Testis (tissue), 3 donors: ENCODE data around the gene UBE2O. TPM values are rescaled to one million over a fixed set of nuclear protein-coding genes. Genes with fewer than 3 reads are reported as not detected.

Experiments
- DNase-seq: peaks from one replicate; pipeline ENCODE4 v3.0.0-alpha.2; 2019
- H3K27ac ChIP-seq, 2 donors: fragments of 200-600 bp; sonication (generic); one replicate each; pipeline ENCODE4 v1.5.1; 2019
- H3K27me3 ChIP-seq: fragments of 200-600 bp; sonication (generic); one replicate; pipeline ENCODE4 v1.5.1; 2019
- H3K36me3 ChIP-seq: fragments of 200-600 bp; sonication (generic); one replicate; pipeline ENCODE4 v1.5.1; 2017; ENCODE audit warnings: low read depth; ENCODE audit errors: missing control alignments
- H3K4me1 ChIP-seq: fragments of 200-600 bp; sonication (generic); one replicate; pipeline ENCODE4 v1.5.1; 2019
- H3K4me3 ChIP-seq, 2 donors: fragments of 200-600 bp; sonication (generic); one replicate each; pipeline ENCODE4 v1.5.1; 2017 to 2019
- H3K9me3 ChIP-seq: fragments of 200-600 bp; sonication (generic); one replicate; pipeline ENCODE4 v1.5.1; 2017
- CTCF ChIP-seq, 3 experiments: fragments of 450-650 bp in 2 of 3; fragments of 200-600 bp in 1 of 3; sonication (generic) in 1 of 3; IDR thresholded peaks; one replicate each; pipeline ENCODE4 v1.5.1; 2016 to 2019; ENCODE audit warnings: antibody characterized with exemption in 3 of 3, mild to moderate bottlenecking in 2 of 3, moderate library complexity in 1 of 3
- POLR2A ChIP-seq: fragments of 450-650 bp; IDR thresholded peaks from one replicate; pipeline ENCODE4 v1.6.1; 2017; ENCODE audit warnings: antibody characterized with exemption, mild to moderate bottlenecking, moderate library complexity
- WGBS, 2 donors: methylation state at CpG; one replicate each; pipeline ENCODE4 v1.1.5; 2018; 5-methylcytosine and 5-hydroxymethylcytosine counted together
- intact Hi-C: fragments of 100-400 bp; cut with DNase I; formaldehyde crosslinking; loops from one replicate; pipeline ENCODE4 v1.15.1; 2023; ENCODE audit warnings: low total_unique reads
- polyA plus RNA-seq: library from polyadenylated mRNA; stranded (reverse); fragments of 350-450 nt; fragmentation: Illumina TruSeq; extraction: RNeasy Lipid Tissue Mini Kit (QIAGEN cat#74804); gene quantifications from one replicate; pipeline ENCODE4 v1.2.3, GENCODE V29; 2014; ENCODE audit warnings: low read depth, low replicate concordance; ENCODE audit not compliant: insufficient read depth
- total RNA-seq, 2 donors: library from RNA; depleted of rRNA; stranded (reverse); fragments of >200 nt; gene quantifications; one replicate each; pipeline ENCODE4 v1.2.3, GENCODE V29; 2016

The UBE2O gene
- total and polyA plus RNA-seq, 3 donors from 2014 or later = 40.6 to 58.0 (median 56.6) TPM

GRCh38 chr17:76376318-76377133 lies 76.4 kb downstream of the UBE2O start:
- WGBS, 2 donors = 55 to 67% methylated on average over 6 to 8 of the region's 8 CpGs
- TF ChIP-seq CTCF (IDR thresholded peaks at IDR 0.05) (no peak), POLR2A (no peak)
- no peak for DNase-seq
- no peaks in the 10 kb centered on the region for H3K9me3 ChIP-seq
- no peaks in the 10 kb centered on the region for H3K36me3 ChIP-seq
- H3K4me1 ChIP-seq = peaks cover 17% of the 10 kb centered on the region
- intact Hi-C loops = no loop called here
- H3K27me3 ChIP-seq = no peaks in the 10 kb centered on the region
- no peak overlapping the region for H3K27ac ChIP-seq
- H3K4me3 ChIP-seq = no peak overlapping the region

- Histone ChIP-seq H3K4me1 (peaks cover 18% of the 10 kb centered on the region), H3K27me3 (no peaks in the 10 kb centered on the region), H3K27ac (no peak overlapping the region), H3K9me3 (no peaks in the 10 kb centered on the region), H3K36me3 (no peaks in the 10 kb centered on the region), H3K4me3 (no peak overlapping the region)
- 95 to 97% methylated on average over 16 of the region's 16 CpGs for WGBS, 2 donors
- intact Hi-C loops = no loop called here
- TF ChIP-seq CTCF (IDR thresholded peaks at IDR 0.05) = no peak
- no peak for TF ChIP-seq POLR2A
- no peak for DNase-seq
These were observed 81.0 kb downstream of the UBE2O start for GRCh38 chr17:76371656-76372628.

GRCh38 chr17:76370261-76370993 lies 82.5 kb downstream of the UBE2O start:
- H3K4me1 ChIP-seq = peaks cover 3% of the 10 kb centered on the region
- peak; percentile 13 to 27 (median 26) for TF ChIP-seq CTCF (IDR thresholded peaks at IDR 0.05)
- TF ChIP-seq POLR2A = no peak
- no peaks in the 10 kb centered on the region for H3K27me3 ChIP-seq
- H3K36me3 ChIP-seq = no peaks in the 10 kb centered on the region
- DNase-seq = peak; percentile 63
- intact Hi-C loops = no loop called here
- H3K9me3 ChIP-seq = no peaks in the 10 kb centered on the region
- WGBS, 2 donors = 38 to 58% methylated on average over 11 of the region's 11 CpGs
- no peak overlapping the region for H3K27ac ChIP-seq
- H3K4me3 ChIP-seq = no peak overlapping the region

GRCh38 chr17:76369804-76370203 lies 83.1 kb downstream of the UBE2O start:
- Histone ChIP-seq H3K27ac (no peak overlapping the region), H3K36me3 (no peaks in the 10 kb centered on the region), H3K4me1 (peaks cover 3% of the 10 kb centered on the region), H3K4me3 (no peak overlapping the region), H3K9me3 (no peaks in the 10 kb centered on the region), H3K27me3 (no peaks in the 10 kb centered on the region)
- intact Hi-C loops = no loop called here
- DNase-seq = no peak
- TF ChIP-seq POLR2A = no peak
- no peak for TF ChIP-seq CTCF (IDR thresholded peaks at IDR 0.05)
- WGBS, 2 donors = 84% methylated on average over 7 of the region's 7 CpGs
